HepG2 (cell line): ENCODE measurements around the gene NAA15. TPM values are rescaled to one million over a fixed set of nuclear protein-coding genes. Genes with fewer than 3 reads are reported as not detected.

ENCODE experiments used
- ADNP ChIP-seq: sonication (generic); formaldehyde crosslinking; IDR thresholded peaks from 2 replicates; pipeline ENCODE4 v1.4.0; 2020; ENCODE audit warnings: missing genetic modification reagents
- ATF7-NPFF ChIP-seq: sonication (generic); formaldehyde crosslinking; IDR thresholded peaks from 2 replicates; pipeline ENCODE4 v1.8.1; 2023; ENCODE audit warnings: mild to moderate bottlenecking, low read depth, missing genetic modification reagents, moderate library complexity
- JDP2 ChIP-seq: sonication (generic); formaldehyde crosslinking; IDR thresholded peaks from 2 replicates; pipeline ENCODE4 v1.8.1; 2022; ENCODE audit warnings: missing genetic modification reagents, borderline replicate concordance
- KDM4B ChIP-seq: sonication (generic); formaldehyde crosslinking; IDR thresholded peaks from 2 replicates; pipeline ENCODE4 v1.4.0; 2020; ENCODE audit warnings: missing genetic modification reagents
- KLF12 ChIP-seq: sonication (generic); formaldehyde crosslinking; IDR thresholded peaks from 2 replicates; pipeline ENCODE4 v1.4.0; 2020; ENCODE audit warnings: missing genetic modification reagents, borderline replicate concordance
- LCORL ChIP-seq, 2 experiments: fragments of 450-650 bp in 1 of 2; sonication (generic) in 1 of 2; formaldehyde crosslinking in 1 of 2; IDR thresholded peaks; 2 replicates each; pipeline versions ENCODE4 v1.5.0 to v1.6.1; 2017 to 2020; ENCODE audit warnings: antibody characterized with exemption in 1 of 2, missing genetic modification reagents in 1 of 2
- MAF1 ChIP-seq: sonication (generic); formaldehyde crosslinking; IDR thresholded peaks from 2 replicates; pipeline ENCODE4 v1.5.0; 2020; ENCODE audit warnings: missing genetic modification reagents, borderline replicate concordance
- NFIC ChIP-seq: IDR thresholded peaks from 2 replicates; pipeline ENCODE4 v1.6.1; 2012; ENCODE audit warnings: mild to moderate bottlenecking, low read length, inconsistent platforms
- PRMT3 ChIP-seq: sonication (generic); formaldehyde crosslinking; IDR thresholded peaks from 2 replicates; pipeline ENCODE4 v1.8.1; 2022; ENCODE audit warnings: low read depth, mild to moderate bottlenecking, moderate library complexity, missing genetic modification reagents, borderline replicate concordance
- RELA ChIP-seq: sonication (generic); formaldehyde crosslinking; IDR thresholded peaks from 2 replicates; pipeline ENCODE4 v1.4.0; 2020; ENCODE audit warnings: missing genetic modification reagents
- SIN3A ChIP-seq: IDR thresholded peaks from 2 replicates; pipeline ENCODE4 v1.6.1; 2011; ENCODE audit warnings: low read depth, mild to moderate bottlenecking, control low read depth, low read length, borderline replicate concordance
- SMYD3 ChIP-seq: sonication (generic); formaldehyde crosslinking; IDR thresholded peaks from 2 replicates; pipeline ENCODE4 v1.8.1; 2023; ENCODE audit warnings: mild to moderate bottlenecking, missing genetic modification reagents
- SP1 ChIP-seq, 2 experiments: fragments of 450-650 bp in 1 of 2; sonication (generic) in 1 of 2; formaldehyde crosslinking in 1 of 2; IDR thresholded peaks; 2 replicates each; pipeline versions ENCODE4 v1.4.0 to v1.6.1; 2016 to 2020; ENCODE audit warnings: missing genetic modification reagents in 1 of 2
- TARDBP ChIP-seq: sonication (generic); formaldehyde crosslinking; IDR thresholded peaks from 2 replicates; pipeline ENCODE4 v1.8.0; 2022; ENCODE audit warnings: mild to moderate bottlenecking, missing genetic modification reagents
- ZBTB20 ChIP-seq: sonication (generic); formaldehyde crosslinking; IDR thresholded peaks from 2 replicates; pipeline ENCODE4 v1.8.1; 2023; ENCODE audit warnings: missing genetic modification reagents, low read depth, mild to moderate bottlenecking, borderline replicate concordance
- ZKSCAN1 ChIP-seq: fragments of 150-350 bp; IDR thresholded peaks from 2 replicates; pipeline ENCODE4 v1.6.1; 2014; ENCODE audit warnings: low read length
- ZMAT3 ChIP-seq: sonication (generic); formaldehyde crosslinking; conservative IDR thresholded peaks from 2 replicates; pipeline ENCODE4 v1.7.0; 2021; ENCODE audit warnings: missing genetic modification reagents
- ZNF12 ChIP-seq: sonication (generic); formaldehyde crosslinking; IDR thresholded peaks from 2 replicates; pipeline ENCODE4 v1.5.0; 2020; ENCODE audit warnings: missing genetic modification reagents
- ZNF431 ChIP-seq: sonication (generic); formaldehyde crosslinking; IDR thresholded peaks from 2 replicates; pipeline ENCODE4 v1.9.0; 2022; ENCODE audit warnings: missing genetic modification reagents, low read depth, mild to moderate bottlenecking, borderline replicate concordance
- ZNF781 ChIP-seq: sonication (generic); formaldehyde crosslinking; IDR thresholded peaks from 2 replicates; pipeline ENCODE4 v1.5.1; 2020; ENCODE audit warnings: borderline replicate concordance, mild to moderate bottlenecking, missing genetic modification reagents; ENCODE audit errors: not compliant biosample characterization
- polyA plus RNA-seq, 8 experiments: library from polyadenylated mRNA; depleted of rRNA in 3 of 8; stranded (reverse) in 7 of 8; unstranded in 1 of 8; fragments of >200 nt; fragmentation: Illumina TruSeq in 4 of 8; extraction: Trizol in 4 of 8; gene quantifications; 2 replicates each; pipeline versions ENCODE4 v1.2.1 to v1.2.3, GENCODE V29; 2011 to 2016; ENCODE audit warnings: low read depth in 4 of 8, missing spikeins in 1 of 8, mixed read lengths in 1 of 8; ENCODE audit not compliant: insufficient read depth in 1 of 8
- total RNA-seq, 5 experiments: library from RNA; depleted of rRNA; stranded (reverse); fragments of >200 nt; fragmentation: Illumina TruSeq; extraction: Trizol; gene quantifications; 2 replicates each; pipeline ENCODE4 v1.2.3, GENCODE V29; 2016; ENCODE audit warnings: low read depth in 1 of 5
- TF ChIP-seq, protein P1 (sequence below): IDR thresholded peaks from 2 replicates; pipeline ENCODE4 v1.6.1; 2016
- TF ChIP-seq, protein P2 (sequence below): sonication (generic); formaldehyde crosslinking; IDR thresholded peaks from 2 replicates; pipeline ENCODE4 v1.4.0; 2020; ENCODE audit warnings: mild to moderate bottlenecking, missing genetic modification reagents
- TF ChIP-seq, protein P3 (sequence below): sonication (generic); formaldehyde crosslinking; IDR thresholded peaks from 2 replicates; pipeline ENCODE4 v1.9.0; 2021; ENCODE audit warnings: missing genetic modification reagents, borderline replicate concordance

NAA15 gene
- total and polyA plus RNA-seq, 2 of the 13 experiments (the other 11 are each of a cell fraction or from before 2014, with no cell fraction given) = 6.2 to 50.2 TPM

DNA sequence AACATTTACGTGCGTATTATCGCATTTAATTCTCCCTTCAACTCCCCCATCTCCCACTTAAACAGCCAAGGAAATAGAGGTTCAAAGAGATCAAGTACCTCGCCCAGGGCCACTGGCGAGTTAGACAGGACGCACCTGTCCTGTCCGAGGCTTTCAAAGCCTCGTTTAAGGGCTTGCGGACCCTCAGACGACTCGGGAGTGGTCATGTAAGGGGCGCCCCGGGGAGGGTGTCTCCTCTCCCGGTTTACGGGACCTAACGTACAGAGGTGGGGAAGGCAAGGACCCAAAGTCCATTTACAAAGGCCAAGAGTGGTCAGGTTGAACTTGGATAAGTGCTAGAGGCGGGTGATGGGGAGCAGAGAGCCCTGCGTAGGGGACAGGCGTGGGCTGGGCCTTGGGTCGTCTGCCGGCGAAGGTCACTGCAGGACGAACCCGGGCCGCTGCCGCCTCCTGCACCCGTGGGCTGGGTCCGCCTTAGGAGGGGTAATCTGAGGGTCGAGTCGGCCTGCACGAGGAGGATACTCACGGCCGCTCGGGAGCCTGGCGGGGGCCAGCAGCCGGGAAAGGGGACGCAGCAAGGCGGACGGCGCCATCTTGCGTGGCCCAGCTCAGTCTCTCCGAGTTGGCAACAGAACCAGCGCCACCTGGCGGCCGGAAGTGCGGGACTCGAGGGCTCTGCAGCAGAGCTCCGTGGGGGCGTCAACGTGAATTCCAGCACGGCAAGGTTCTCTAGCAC lies 5.9 kb upstream of the NAA15 start (continued):
- TF ChIP-seq, protein P1, sequence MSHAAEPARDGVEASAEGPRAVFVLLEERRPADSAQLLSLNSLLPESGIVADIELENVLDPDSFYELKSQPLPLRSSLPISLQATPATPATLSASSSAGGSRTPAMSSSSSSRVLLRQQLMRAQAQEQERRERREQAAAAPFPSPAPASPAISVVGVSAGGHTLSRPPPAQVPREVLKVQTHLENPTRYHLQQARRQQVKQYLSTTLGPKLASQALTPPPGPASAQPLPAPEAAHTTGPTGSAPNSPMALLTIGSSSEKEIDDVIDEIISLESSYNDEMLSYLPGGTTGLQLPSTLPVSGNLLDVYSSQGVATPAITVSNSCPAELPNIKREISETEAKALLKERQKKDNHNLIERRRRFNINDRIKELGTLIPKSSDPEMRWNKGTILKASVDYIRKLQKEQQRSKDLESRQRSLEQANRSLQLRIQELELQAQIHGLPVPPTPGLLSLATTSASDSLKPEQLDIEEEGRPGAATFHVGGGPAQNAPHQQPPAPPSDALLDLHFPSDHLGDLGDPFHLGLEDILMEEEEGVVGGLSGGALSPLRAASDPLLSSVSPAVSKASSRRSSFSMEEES (CRISPR knock-in tag) = peak; percentile 20; the same call in 1 of the 2 replicates
- peak; percentile 78; the same call in 1 of the 2 replicates for TF ChIP-seq KDM4B
- TF ChIP-seq KLF12 = peak; percentile 85; the same call in 1 of the 2 replicates
- TF ChIP-seq ZKSCAN1 = no peak
- TF ChIP-seq ATF7-NPFF (CRISPR knock-in tag) = peak; percentile 76
- TF ChIP-seq SIN3A = peak; percentile 17
- peak; percentile 36 for TF ChIP-seq SMYD3 (CRISPR knock-in tag)
- no peak for TF ChIP-seq NFIC
- peak; percentile 18 for TF ChIP-seq ZNF781 (CRISPR knock-in tag)
- peak; percentile 78; the same call in 1 of the 2 replicates for TF ChIP-seq ZMAT3
- no peak for TF ChIP-seq MAF1 (CRISPR knock-in tag)
- TF ChIP-seq ZBTB20 (CRISPR knock-in tag) = no peak
- no peak for TF ChIP-seq LCORL (IDR thresholded peaks at IDR 0.05)
- no peak for TF ChIP-seq LCORL (CRISPR knock-in tag; IDR thresholded peaks at IDR 0.05)
- 0 out of 2 replicates have a peak, but pooled peaks have one; percentile 72 for TF ChIP-seq RELA
- peak; percentile 55; the same call in 1 of the 2 replicates for TF ChIP-seq ADNP (CRISPR knock-in tag)
- TF ChIP-seq ZNF12 (CRISPR knock-in tag) = peak; percentile 48; the same call in 1 of the 2 replicates
- peak; percentile 67 for TF ChIP-seq TARDBP (CRISPR knock-in tag)
- TF ChIP-seq, protein P2, sequence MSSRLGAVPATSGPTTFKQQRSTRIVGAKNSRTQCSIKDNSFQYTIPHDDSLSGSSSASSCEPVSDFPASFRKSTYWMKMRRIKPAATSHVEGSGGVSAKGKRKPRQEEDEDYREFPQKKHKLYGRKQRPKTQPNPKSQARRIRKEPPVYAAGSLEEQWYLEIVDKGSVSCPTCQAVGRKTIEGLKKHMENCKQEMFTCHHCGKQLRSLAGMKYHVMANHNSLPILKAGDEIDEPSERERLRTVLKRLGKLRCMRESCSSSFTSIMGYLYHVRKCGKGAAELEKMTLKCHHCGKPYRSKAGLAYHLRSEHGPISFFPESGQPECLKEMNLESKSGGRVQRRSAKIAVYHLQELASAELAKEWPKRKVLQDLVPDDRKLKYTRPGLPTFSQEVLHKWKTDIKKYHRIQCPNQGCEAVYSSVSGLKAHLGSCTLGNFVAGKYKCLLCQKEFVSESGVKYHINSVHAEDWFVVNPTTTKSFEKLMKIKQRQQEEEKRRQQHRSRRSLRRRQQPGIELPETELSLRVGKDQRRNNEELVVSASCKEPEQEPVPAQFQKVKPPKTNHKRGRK = no peak
- no peak; the same call in 1 of the 2 replicates for TF ChIP-seq JDP2 (CRISPR knock-in tag)
- TF ChIP-seq SP1 (IDR thresholded peaks at IDR 0.05) = no peak
- peak; percentile 44; the same call in 1 of the 2 replicates for TF ChIP-seq SP1 (CRISPR knock-in tag; IDR thresholded peaks at IDR 0.05)
- TF ChIP-seq PRMT3 = no peak
- TF ChIP-seq ZNF431 = no peak
- TF ChIP-seq, protein P3, sequence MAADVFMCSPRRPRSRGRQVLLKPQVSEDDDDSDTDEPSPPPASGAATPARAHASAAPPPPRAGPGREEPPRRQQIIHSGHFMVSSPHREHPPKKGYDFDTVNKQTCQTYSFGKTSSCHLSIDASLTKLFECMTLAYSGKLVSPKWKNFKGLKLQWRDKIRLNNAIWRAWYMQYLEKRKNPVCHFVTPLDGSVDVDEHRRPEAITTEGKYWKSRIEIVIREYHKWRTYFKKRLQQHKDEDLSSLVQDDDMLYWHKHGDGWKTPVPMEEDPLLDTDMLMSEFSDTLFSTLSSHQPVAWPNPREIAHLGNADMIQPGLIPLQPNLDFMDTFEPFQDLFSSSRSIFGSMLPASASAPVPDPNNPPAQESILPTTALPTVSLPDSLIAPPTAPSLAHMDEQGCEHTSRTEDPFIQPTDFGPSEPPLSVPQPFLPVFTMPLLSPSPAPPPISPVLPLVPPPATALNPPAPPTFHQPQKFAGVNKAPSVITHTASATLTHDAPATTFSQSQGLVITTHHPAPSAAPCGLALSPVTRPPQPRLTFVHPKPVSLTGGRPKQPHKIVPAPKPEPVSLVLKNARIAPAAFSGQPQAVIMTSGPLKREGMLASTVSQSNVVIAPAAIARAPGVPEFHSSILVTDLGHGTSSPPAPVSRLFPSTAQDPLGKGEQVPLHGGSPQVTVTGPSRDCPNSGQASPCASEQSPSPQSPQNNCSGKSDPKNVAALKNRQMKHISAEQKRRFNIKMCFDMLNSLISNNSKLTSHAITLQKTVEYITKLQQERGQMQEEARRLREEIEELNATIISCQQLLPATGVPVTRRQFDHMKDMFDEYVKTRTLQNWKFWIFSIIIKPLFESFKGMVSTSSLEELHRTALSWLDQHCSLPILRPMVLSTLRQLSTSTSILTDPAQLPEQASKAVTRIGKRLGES (CRISPR knock-in tag) = no peak
